ENCODE data around the gene PCNX2.

Gene PCNX2

GRCh38 chr1:233295237-233295974 is at the start of gene PCNX2:
Gene PCNX2, minus strand, starts transcription at chr1:233295725. Its CDS starts 247 bp downstream, at chr1:233295478.
- peak; percentile 87 for DNase-seq

GRCh38 chr1:233343262-233343661 is 47.7 kb upstream of the PCNX2 start:
- DNase-seq: peak; percentile 57

GRCh38 chr1:233342086-233342485 is 46.6 kb upstream of the PCNX2 start:
- DNase-seq: no peak

GRCh38 chr1:233340966-233341516 is 45.5 kb upstream of the PCNX2 start:
- no peak for DNase-seq

- no peak for DNase-seq
Measured at GRCh38 chr1:233340031-233340555, 44.6 kb upstream of the PCNX2 start.

GRCh38 chr1:233338102-233338501 is 42.6 kb upstream of the PCNX2 start:
- no peak for DNase-seq

GRCh38 chr1:233337505-233337904 is 42.0 kb upstream of the PCNX2 start:
- no peak for DNase-seq

GRCh38 chr1:233336554-233337456 is 41.3 kb upstream of the PCNX2 start:
- DNase-seq: no peak

GRCh38 chr1:233334092-233334491 is 38.6 kb upstream of the PCNX2 start:
- DNase-seq: no peak

- DNase-seq: no peak
Measured at GRCh38 chr1:233333086-233333485, 37.6 kb upstream of the PCNX2 start.

- DNase-seq: no peak
Measured at GRCh38 chr1:233331676-233332519, 36.4 kb upstream of the PCNX2 start.

GRCh38 chr1:233328142-233328921 is 32.8 kb upstream of the PCNX2 start:
- peak; percentile 84 for DNase-seq

- DNase-seq: no peak
Measured at GRCh38 chr1:233327651-233328141, 32.2 kb upstream of the PCNX2 start, which contains the start of gene MAP3K21. Gene MAP3K21, plus strand, starts transcription at chr1:233327724. Its CDS starts 305 bp downstream, at chr1:233328029.

- DNase-seq: peak; percentile 99
Measured at GRCh38 chr1:233326811-233327650, 31.5 kb upstream of the PCNX2 start.

GRCh38 chr1:233326319-233326718 is 30.8 kb upstream of the PCNX2 start:
- no peak for DNase-seq

GRCh38 chr1:233323718-233324117 is 28.2 kb upstream of the PCNX2 start:
- no peak for DNase-seq

- DNase-seq: no peak
Measured at GRCh38 chr1:233320023-233320422, 24.5 kb upstream of the PCNX2 start.

GRCh38 chr1:233319272-233319671 is 23.7 kb upstream of the PCNX2 start:
- no peak for DNase-seq

- DNase-seq: no peak
Measured at GRCh38 chr1:233316473-233316872, 20.9 kb upstream of the PCNX2 start.

GRCh38 chr1:233315718-233316301 is 20.3 kb upstream of the PCNX2 start:
- peak; percentile 21 for DNase-seq

Data from DMS53 (cell line).